Measurements from ENCODE around the gene PPP6R3.

- no peak for TF ChIP-seq EZH2 (IDR thresholded peaks at IDR 0.05; ENCODE audit: low read depth)
- TF ChIP-seq, protein P1, sequence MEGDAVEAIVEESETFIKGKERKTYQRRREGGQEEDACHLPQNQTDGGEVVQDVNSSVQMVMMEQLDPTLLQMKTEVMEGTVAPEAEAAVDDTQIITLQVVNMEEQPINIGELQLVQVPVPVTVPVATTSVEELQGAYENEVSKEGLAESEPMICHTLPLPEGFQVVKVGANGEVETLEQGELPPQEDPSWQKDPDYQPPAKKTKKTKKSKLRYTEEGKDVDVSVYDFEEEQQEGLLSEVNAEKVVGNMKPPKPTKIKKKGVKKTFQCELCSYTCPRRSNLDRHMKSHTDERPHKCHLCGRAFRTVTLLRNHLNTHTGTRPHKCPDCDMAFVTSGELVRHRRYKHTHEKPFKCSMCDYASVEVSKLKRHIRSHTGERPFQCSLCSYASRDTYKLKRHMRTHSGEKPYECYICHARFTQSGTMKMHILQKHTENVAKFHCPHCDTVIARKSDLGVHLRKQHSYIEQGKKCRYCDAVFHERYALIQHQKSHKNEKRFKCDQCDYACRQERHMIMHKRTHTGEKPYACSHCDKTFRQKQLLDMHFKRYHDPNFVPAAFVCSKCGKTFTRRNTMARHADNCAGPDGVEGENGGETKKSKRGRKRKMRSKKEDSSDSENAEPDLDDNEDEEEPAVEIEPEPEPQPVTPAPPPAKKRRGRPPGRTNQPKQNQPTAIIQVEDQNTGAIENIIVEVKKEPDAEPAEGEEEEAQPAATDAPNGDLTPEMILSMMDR (conservative IDR thresholded peaks at IDR 0.05) = no peak
These were observed 114.6 kb downstream of the PPP6R3 start for GRCh38 chr11:68575025-68575665.
